Calu3 (cell line): ENCODE measurements around the gene PRPF8. TPM values are rescaled to one million over a fixed set of nuclear protein-coding genes. Genes with fewer than 3 reads are reported as not detected.

Experiments
- BruUV-seq: library from RNA; stranded (reverse); fragments of 400-500 nt; replicated peaks from 2 replicates; lab custom pipeline; 2021; lab: Mats Ljungman, UMichigan
- CTCF ChIA-PET: fragments of 300-600 bp; sonication (Branson Sonifier 250); formaldehyde crosslinking; loops from one replicate; lab custom pipeline; 2022; ENCODE audit warnings: antibody characterized with exemption; lab: Charles Lee
- DNase-seq: peaks from one replicate; pipeline ENCODE4 v3.0.0; 2022
- H3K27ac Mint-ChIP-seq: one replicate; pipeline ENCODE4 v1.8.0; 2022; ENCODE audit warnings: mixed read lengths; ENCODE audit not compliant: unreplicated experiment
- H3K27me3 Mint-ChIP-seq: one replicate; pipeline ENCODE4 v1.8.0; 2022; ENCODE audit warnings: mixed read lengths; ENCODE audit not compliant: unreplicated experiment
- H3K36me3 Mint-ChIP-seq: one replicate; pipeline ENCODE4 v1.8.0; 2022; ENCODE audit warnings: mild to moderate bottlenecking, moderate library complexity, mixed read lengths; ENCODE audit not compliant: insufficient read depth, unreplicated experiment
- H3K4me1 Mint-ChIP-seq: one replicate; pipeline ENCODE4 v1.8.0; 2022; ENCODE audit warnings: mild to moderate bottlenecking, low read depth, mixed read lengths; ENCODE audit not compliant: unreplicated experiment
- H3K4me3 Mint-ChIP-seq: one replicate; pipeline ENCODE4 v1.8.0; 2022; ENCODE audit warnings: mild to moderate bottlenecking, low read depth, moderate library complexity, mixed read lengths; ENCODE audit not compliant: unreplicated experiment
- H3K9me3 Mint-ChIP-seq: one replicate; pipeline ENCODE4 v1.8.0; 2022; ENCODE audit warnings: low read depth, mixed read lengths; ENCODE audit not compliant: unreplicated experiment
- intact Hi-C: fragments of 100-400 bp; cut with micrococcal nuclease; formaldehyde crosslinking; loops from one replicate; pipeline ENCODE4 v1.10.0; 2022; ENCODE audit not compliant: unreplicated experiment
- total RNA-seq: library from RNA; stranded (reverse); gene quantifications from 2 replicates; pipeline ENCODE4 v1.2.3, GENCODE V29; 2022
- TF ChIP-seq, protein P1 (sequence below): fragments of 200-600 bp; IDR thresholded peaks from one replicate; pipeline ENCODE4 v1.8.0; 2022; ENCODE audit warnings: antibody characterized with exemption; ENCODE audit not compliant: unreplicated experiment

PRPF8 gene
- total RNA-seq, 1 experiment from 2014 or later, result 206 TPM

DNA sequence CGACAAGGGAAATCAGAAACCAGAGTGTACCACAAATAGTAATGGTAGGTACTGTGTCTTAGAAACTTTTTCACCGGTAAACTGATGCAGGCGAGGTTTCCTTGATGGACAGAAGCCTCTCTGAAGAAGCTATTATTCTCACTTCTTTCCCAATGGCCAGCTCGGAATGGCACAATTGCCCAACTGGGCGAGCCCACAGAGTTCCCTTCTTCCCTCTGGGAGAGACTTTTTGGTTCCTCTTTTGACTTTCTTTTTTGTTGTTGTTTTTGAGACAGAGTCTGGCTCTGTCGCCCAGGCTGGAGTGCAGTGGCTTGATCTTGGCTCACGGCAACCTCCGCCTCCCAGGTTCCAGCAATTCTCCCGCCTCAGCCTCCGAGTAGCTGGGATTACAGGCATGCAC, 73.0 kb downstream of the PRPF8 start:
- CTCF ChIA-PET, result no interaction called here

GRCh38 chr17:1608676-1609075, 76.0 kb downstream of the PRPF8 start:
- DNase-seq, result no peak
- Mint-ChIP-seq H3K9me3 (no peaks in the 10 kb centered on the region), H3K4me1 (no peaks in the 10 kb centered on the region), H3K27me3 (no peaks in the 10 kb centered on the region), H3K36me3 (no peaks in the 10 kb centered on the region), H3K27ac (no peak overlapping the region), H3K4me3 (no peak overlapping the region)
- intact Hi-C loops, result no loop called here
- TF ChIP-seq, protein P1, sequence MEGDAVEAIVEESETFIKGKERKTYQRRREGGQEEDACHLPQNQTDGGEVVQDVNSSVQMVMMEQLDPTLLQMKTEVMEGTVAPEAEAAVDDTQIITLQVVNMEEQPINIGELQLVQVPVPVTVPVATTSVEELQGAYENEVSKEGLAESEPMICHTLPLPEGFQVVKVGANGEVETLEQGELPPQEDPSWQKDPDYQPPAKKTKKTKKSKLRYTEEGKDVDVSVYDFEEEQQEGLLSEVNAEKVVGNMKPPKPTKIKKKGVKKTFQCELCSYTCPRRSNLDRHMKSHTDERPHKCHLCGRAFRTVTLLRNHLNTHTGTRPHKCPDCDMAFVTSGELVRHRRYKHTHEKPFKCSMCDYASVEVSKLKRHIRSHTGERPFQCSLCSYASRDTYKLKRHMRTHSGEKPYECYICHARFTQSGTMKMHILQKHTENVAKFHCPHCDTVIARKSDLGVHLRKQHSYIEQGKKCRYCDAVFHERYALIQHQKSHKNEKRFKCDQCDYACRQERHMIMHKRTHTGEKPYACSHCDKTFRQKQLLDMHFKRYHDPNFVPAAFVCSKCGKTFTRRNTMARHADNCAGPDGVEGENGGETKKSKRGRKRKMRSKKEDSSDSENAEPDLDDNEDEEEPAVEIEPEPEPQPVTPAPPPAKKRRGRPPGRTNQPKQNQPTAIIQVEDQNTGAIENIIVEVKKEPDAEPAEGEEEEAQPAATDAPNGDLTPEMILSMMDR, result no peak
- CTCF ChIA-PET, result interaction anchor here (0.5 to 0.6 kb wide), 2 partner anchors 30 to 38 kb away, joined by 4 to 5 read pairs; no protein-coding TSS in a partner anchor
- BruUV-seq, result no TSS peak

More for the DNA sequence above, 73.0 kb downstream of the PRPF8 start:
- no TSS peak for BruUV-seq
- H3K27me3 Mint-ChIP-seq, result no peaks in the 10 kb centered on the region
- DNase-seq, result no peak
- TF ChIP-seq, protein P1, result no peak
- H3K36me3 Mint-ChIP-seq, result no peaks in the 10 kb centered on the region
- H3K4me1 Mint-ChIP-seq, result no peaks in the 10 kb centered on the region
- intact Hi-C loops, result no loop called here
- H3K4me3 Mint-ChIP-seq, result no peak overlapping the region
- no peak overlapping the region for H3K27ac Mint-ChIP-seq
- H3K9me3 Mint-ChIP-seq, result no peaks in the 10 kb centered on the region

DNA sequence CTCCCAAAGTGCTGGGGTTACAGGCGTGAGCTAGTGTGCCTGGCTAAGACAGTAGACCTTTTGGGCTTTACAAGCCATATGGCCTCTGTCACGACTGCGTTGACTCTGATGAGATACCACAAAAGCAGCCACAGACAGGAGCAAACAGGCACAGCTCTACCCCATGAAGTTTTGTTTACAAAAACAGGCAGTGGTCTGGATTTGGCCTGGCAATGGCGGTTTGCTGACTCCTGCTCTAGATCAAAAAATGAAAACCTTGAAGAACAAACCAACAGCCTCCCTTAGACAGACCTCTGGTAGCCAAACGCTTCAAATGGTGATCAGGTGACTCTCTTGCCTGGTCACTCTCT, 76.7 kb downstream of the PRPF8 start:
- Mint-ChIP-seq H3K4me1 (no peaks in the 10 kb centered on the region), H3K27me3 (no peaks in the 10 kb centered on the region), H3K36me3 (no peaks in the 10 kb centered on the region), H3K9me3 (no peaks in the 10 kb centered on the region), H3K4me3 (no peak overlapping the region), H3K27ac (no peak overlapping the region)
- CTCF ChIA-PET, result interaction anchor here (0.6 kb wide), 1 partner anchor 13 kb away, joined by 3 read pairs; no protein-coding TSS in a partner anchor
- no TSS peak for BruUV-seq
- no peak for DNase-seq
- TF ChIP-seq, protein P1, result no peak
- intact Hi-C loops, result no loop called here

GRCh38 chr17:1606352-1606985, 78.2 kb downstream of the PRPF8 start:
- CTCF ChIA-PET, result no interaction called here
- TF ChIP-seq, protein P1, result no peak
- H3K36me3 Mint-ChIP-seq, result no peaks in the 10 kb centered on the region
- H3K9me3 Mint-ChIP-seq, result no peaks in the 10 kb centered on the region
- DNase-seq, result no peak
- H3K4me3 Mint-ChIP-seq, result no peak overlapping the region
- no TSS peak for BruUV-seq
- intact Hi-C loops, result no loop called here
- no peaks in the 10 kb centered on the region for H3K27me3 Mint-ChIP-seq
- no peak overlapping the region for H3K27ac Mint-ChIP-seq
- H3K4me1 Mint-ChIP-seq, result no peaks in the 10 kb centered on the region
